ENCODE results near the gene YLPM1.

YLPM1 gene

GRCh38 chr14:74864198-74864597 lies 101.1 kb downstream of the YLPM1 start (continued):
- TF ChIP-seq KLF17 (tag by site-specific recombination; IDR thresholded peaks at IDR 0.05) (no peak), GLIS2 (tag by site-specific recombination; IDR thresholded peaks at IDR 0.05) (no peak), ZEB2 (tag by site-specific recombination; IDR thresholded peaks at IDR 0.05) (no peak), ZNF621 (tag by site-specific recombination; IDR thresholded peaks at IDR 0.05) (no peak)

GRCh38 chr14:74865156-74865555 lies 102.0 kb downstream of the YLPM1 start:
- ChIA-PET POLR2A (interaction anchor here (0.7 kb wide), 1 partner anchor 55 kb away, joined by 5 read pairs; no protein-coding TSS in a partner anchor), CTCF (interaction anchor here (0.6 kb wide), 1 partner anchor 306 kb away, joined by 3 read pairs; no protein-coding TSS in a partner anchor)
- no peak for TF ChIP-seq FEZF1 (tag by site-specific recombination; IDR thresholded peaks at IDR 0.05)
- no peak for TF ChIP-seq BCL11B (tag by site-specific recombination; IDR thresholded peaks at IDR 0.05; ENCODE audit: low read depth)
- TF ChIP-seq ZNF664 (tag by site-specific recombination; IDR thresholded peaks at IDR 0.05) = peak; percentile 80
- TF ChIP-seq ZNF473 (tag by site-specific recombination; IDR thresholded peaks at IDR 0.05) = no peak
- no peak for TF ChIP-seq ZNF366 (tag by site-specific recombination; conservative IDR thresholded peaks at IDR 0.05)
- no peak for TF ChIP-seq ZNF596 (tag by site-specific recombination; IDR thresholded peaks at IDR 0.05)
- TF ChIP-seq ZNF558 (tag by site-specific recombination; IDR thresholded peaks at IDR 0.05) = no peak
- no peak for TF ChIP-seq ZNF600 (tag by site-specific recombination; IDR thresholded peaks at IDR 0.05)
- TF ChIP-seq ZIC2 (tag by site-specific recombination; IDR thresholded peaks at IDR 0.05) = 0 out of 2 replicates have a peak, but pooled peaks have one; percentile 21
- no peak for TF ChIP-seq ZNF140 (tag by site-specific recombination; IDR thresholded peaks at IDR 0.05)
- no peak for TF ChIP-seq SP7 (tag by site-specific recombination; IDR thresholded peaks at IDR 0.05)
- TF ChIP-seq ZNF214 (tag by site-specific recombination; IDR thresholded peaks at IDR 0.05; ENCODE audit: borderline replicate concordance) = no peak
- no peak for TF ChIP-seq ZNF76 (tag by site-specific recombination; IDR thresholded peaks at IDR 0.05; ENCODE audit: borderline replicate concordance, low read depth)
- Histone ChIP-seq H3K9me3 (ENCODE audit: control insufficient read depth, insufficient read depth, low read depth, low read length) (no peaks in the 10 kb centered on the region), H3K4me1 (ENCODE audit: control insufficient read depth, insufficient read depth, low read length) (no peaks in the 10 kb centered on the region), H3K36me3 (ENCODE audit: control insufficient read depth in 2 of 2, insufficient read depth in 1 of 2, low read length in 2 of 2) (no peaks in the 10 kb centered on the region), H3K27ac (ENCODE audit: extremely low read depth, low read depth, low read length) (no peak overlapping the region), H3K4me3 (ENCODE audit: low read depth, low read length) (no peak overlapping the region)

- POLR2A ChIA-PET = no interaction called here
- TF ChIP-seq ZNF704 (tag by site-specific recombination; IDR thresholded peaks at IDR 0.05) (no peak), ZSCAN4 (tag by site-specific recombination; IDR thresholded peaks at IDR 0.05) (no peak), ZNF473 (tag by site-specific recombination; IDR thresholded peaks at IDR 0.05) (no peak), ZNF621 (tag by site-specific recombination; IDR thresholded peaks at IDR 0.05) (no peak), ZNF18 (tag by site-specific recombination; IDR thresholded peaks at IDR 0.05) (no peak), ZNF513 (tag by site-specific recombination; IDR thresholded peaks at IDR 0.05) (no peak), ZNF692 (tag by site-specific recombination; IDR thresholded peaks at IDR 0.05) (no peak)
Observed at GRCh38 chr14:74866708-74867389, 103.7 kb downstream of the YLPM1 start.

More at GRCh38 chr14:74866708-74867389, 103.7 kb downstream of the YLPM1 start:
- Histone ChIP-seq H3K36me3 (ENCODE audit: control insufficient read depth in 2 of 2, insufficient read depth in 1 of 2, low read length in 2 of 2) (no peaks in the 10 kb centered on the region), H3K4me3 (ENCODE audit: low read depth, low read length) (no peak overlapping the region), H3K9me3 (ENCODE audit: control insufficient read depth, insufficient read depth, low read depth, low read length) (no peaks in the 10 kb centered on the region), H3K4me1 (ENCODE audit: control insufficient read depth, insufficient read depth, low read length) (no peaks in the 10 kb centered on the region), H3K27ac (ENCODE audit: extremely low read depth, low read depth, low read length) (no peak overlapping the region)
- CTCF ChIA-PET = interaction anchor here (0.9 to 1.8 kb wide), 4 partner anchors 10 to 39 kb away, joined by 3 to 8 read pairs (median 3); no protein-coding TSS in a partner anchor

Measured in HEK293 (cell line).